HepG2 (cell line): ENCODE results near the gene RNASE1. TPM values are rescaled to one million over a fixed set of nuclear protein-coding genes. Genes with fewer than 3 reads are reported as not detected.

ENCODE experiments used
- ZNF230 ChIP-seq: sonication (generic); formaldehyde crosslinking; IDR thresholded peaks from 2 replicates; pipeline ENCODE4 v1.4.0; 2020; ENCODE audit warnings: mild to moderate bottlenecking, missing genetic modification reagents
- polyA plus RNA-seq, 8 experiments: library from polyadenylated mRNA; depleted of rRNA in 3 of 8; stranded (reverse) in 7 of 8; unstranded in 1 of 8; fragments of >200 nt; fragmentation: Illumina TruSeq in 4 of 8; extraction: Trizol in 4 of 8; gene quantifications; 2 replicates each; pipeline versions ENCODE4 v1.2.1 to v1.2.3, GENCODE V29; 2011 to 2016; ENCODE audit warnings: low read depth in 4 of 8, missing spikeins in 1 of 8, mixed read lengths in 1 of 8; ENCODE audit not compliant: insufficient read depth in 1 of 8
- total RNA-seq, 5 experiments: library from RNA; depleted of rRNA; stranded (reverse); fragments of >200 nt; fragmentation: Illumina TruSeq; extraction: Trizol; gene quantifications; 2 replicates each; pipeline ENCODE4 v1.2.3, GENCODE V29; 2016; ENCODE audit warnings: low read depth in 1 of 5
- TF ChIP-seq, protein P1 (sequence below): sonication (generic); formaldehyde crosslinking; IDR thresholded peaks from 2 replicates; pipeline ENCODE4 v1.9.0; 2021; ENCODE audit warnings: missing genetic modification reagents, borderline replicate concordance
- TF ChIP-seq, protein P2 (sequence below): sonication (generic); formaldehyde crosslinking; IDR thresholded peaks from 2 replicates; pipeline ENCODE4 v1.4.0; 2020; ENCODE audit warnings: missing genetic modification reagents
- TF ChIP-seq, protein P3 (sequence below): IDR thresholded peaks from 2 replicates; pipeline ENCODE4 v1.4.0; 2020; ENCODE audit warnings: mild to moderate bottlenecking, missing genetic modification reagents

Gene RNASE1
- total and polyA plus RNA-seq, 2 of the 13 experiments (the other 11 are each of a cell fraction or from before 2014, with no cell fraction given) = not detected

DNA sequence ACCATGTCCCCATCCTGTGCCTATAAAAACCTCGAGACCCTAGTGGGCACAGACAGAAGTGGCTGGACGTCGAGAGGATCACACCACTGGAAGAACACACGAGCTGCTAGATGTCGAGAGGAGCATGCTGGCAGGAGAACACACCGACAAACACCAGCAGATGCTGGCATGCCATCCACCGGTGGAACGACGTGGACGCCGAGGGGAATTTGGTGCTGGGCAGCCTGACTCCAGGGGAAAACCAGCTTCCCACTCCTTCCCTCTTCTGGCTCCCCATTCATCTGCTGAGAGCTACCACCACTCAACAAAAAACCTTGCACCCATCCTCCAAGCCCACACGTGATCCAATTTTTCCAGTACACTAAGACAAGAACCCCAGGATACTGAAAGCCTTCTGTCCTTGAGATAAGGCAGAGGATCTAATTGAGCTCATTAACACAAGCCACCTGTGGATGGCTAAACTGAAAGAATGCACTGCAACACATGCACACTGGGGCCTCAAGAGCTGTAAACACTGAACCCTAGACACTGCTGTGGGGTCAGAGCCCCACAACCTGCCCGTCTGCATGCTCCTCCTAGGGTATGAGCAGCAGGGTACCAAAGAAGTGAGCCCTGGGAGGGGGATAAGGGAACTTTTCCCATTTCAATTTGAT lies 12.1 kb downstream of the RNASE1 start (continued):
- TF ChIP-seq, protein P1, sequence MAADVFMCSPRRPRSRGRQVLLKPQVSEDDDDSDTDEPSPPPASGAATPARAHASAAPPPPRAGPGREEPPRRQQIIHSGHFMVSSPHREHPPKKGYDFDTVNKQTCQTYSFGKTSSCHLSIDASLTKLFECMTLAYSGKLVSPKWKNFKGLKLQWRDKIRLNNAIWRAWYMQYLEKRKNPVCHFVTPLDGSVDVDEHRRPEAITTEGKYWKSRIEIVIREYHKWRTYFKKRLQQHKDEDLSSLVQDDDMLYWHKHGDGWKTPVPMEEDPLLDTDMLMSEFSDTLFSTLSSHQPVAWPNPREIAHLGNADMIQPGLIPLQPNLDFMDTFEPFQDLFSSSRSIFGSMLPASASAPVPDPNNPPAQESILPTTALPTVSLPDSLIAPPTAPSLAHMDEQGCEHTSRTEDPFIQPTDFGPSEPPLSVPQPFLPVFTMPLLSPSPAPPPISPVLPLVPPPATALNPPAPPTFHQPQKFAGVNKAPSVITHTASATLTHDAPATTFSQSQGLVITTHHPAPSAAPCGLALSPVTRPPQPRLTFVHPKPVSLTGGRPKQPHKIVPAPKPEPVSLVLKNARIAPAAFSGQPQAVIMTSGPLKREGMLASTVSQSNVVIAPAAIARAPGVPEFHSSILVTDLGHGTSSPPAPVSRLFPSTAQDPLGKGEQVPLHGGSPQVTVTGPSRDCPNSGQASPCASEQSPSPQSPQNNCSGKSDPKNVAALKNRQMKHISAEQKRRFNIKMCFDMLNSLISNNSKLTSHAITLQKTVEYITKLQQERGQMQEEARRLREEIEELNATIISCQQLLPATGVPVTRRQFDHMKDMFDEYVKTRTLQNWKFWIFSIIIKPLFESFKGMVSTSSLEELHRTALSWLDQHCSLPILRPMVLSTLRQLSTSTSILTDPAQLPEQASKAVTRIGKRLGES (CRISPR knock-in tag) = no peak
- TF ChIP-seq, protein P2, sequence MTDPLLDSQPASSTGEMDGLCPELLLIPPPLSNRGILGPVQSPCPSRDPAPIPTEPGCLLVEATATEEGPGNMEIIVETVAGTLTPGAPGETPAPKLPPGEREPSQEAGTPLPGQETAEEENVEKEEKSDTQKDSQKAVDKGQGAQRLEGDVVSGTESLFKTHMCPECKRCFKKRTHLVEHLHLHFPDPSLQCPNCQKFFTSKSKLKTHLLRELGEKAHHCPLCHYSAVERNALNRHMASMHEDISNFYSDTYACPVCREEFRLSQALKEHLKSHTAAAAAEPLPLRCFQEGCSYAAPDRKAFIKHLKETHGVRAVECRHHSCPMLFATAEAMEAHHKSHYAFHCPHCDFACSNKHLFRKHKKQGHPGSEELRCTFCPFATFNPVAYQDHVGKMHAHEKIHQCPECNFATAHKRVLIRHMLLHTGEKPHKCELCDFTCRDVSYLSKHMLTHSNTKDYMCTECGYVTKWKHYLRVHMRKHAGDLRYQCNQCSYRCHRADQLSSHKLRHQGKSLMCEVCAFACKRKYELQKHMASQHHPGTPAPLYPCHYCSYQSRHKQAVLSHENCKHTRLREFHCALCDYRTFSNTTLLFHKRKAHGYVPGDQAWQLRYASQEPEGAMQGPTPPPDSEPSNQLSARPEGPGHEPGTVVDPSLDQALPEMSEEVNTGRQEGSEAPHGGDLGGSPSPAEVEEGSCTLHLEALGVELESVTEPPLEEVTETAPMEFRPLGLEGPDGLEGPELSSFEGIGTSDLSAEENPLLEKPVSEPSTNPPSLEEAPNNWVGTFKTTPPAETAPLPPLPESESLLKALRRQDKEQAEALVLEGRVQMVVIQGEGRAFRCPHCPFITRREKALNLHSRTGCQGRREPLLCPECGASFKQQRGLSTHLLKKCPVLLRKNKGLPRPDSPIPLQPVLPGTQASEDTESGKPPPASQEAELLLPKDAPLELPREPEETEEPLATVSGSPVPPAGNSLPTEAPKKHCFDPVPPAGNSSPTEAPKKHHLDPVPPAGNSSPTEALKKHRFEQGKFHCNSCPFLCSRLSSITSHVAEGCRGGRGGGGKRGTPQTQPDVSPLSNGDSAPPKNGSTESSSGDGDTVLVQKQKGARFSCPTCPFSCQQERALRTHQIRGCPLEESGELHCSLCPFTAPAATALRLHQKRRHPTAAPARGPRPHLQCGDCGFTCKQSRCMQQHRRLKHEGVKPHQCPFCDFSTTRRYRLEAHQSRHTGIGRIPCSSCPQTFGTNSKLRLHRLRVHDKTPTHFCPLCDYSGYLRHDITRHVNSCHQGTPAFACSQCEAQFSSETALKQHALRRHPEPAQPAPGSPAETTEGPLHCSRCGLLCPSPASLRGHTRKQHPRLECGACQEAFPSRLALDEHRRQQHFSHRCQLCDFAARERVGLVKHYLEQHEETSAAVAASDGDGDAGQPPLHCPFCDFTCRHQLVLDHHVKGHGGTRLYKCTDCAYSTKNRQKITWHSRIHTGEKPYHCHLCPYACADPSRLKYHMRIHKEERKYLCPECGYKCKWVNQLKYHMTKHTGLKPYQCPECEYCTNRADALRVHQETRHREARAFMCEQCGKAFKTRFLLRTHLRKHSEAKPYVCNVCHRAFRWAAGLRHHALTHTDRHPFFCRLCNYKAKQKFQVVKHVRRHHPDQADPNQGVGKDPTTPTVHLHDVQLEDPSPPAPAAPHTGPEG = no peak
- TF ChIP-seq, protein P3, sequence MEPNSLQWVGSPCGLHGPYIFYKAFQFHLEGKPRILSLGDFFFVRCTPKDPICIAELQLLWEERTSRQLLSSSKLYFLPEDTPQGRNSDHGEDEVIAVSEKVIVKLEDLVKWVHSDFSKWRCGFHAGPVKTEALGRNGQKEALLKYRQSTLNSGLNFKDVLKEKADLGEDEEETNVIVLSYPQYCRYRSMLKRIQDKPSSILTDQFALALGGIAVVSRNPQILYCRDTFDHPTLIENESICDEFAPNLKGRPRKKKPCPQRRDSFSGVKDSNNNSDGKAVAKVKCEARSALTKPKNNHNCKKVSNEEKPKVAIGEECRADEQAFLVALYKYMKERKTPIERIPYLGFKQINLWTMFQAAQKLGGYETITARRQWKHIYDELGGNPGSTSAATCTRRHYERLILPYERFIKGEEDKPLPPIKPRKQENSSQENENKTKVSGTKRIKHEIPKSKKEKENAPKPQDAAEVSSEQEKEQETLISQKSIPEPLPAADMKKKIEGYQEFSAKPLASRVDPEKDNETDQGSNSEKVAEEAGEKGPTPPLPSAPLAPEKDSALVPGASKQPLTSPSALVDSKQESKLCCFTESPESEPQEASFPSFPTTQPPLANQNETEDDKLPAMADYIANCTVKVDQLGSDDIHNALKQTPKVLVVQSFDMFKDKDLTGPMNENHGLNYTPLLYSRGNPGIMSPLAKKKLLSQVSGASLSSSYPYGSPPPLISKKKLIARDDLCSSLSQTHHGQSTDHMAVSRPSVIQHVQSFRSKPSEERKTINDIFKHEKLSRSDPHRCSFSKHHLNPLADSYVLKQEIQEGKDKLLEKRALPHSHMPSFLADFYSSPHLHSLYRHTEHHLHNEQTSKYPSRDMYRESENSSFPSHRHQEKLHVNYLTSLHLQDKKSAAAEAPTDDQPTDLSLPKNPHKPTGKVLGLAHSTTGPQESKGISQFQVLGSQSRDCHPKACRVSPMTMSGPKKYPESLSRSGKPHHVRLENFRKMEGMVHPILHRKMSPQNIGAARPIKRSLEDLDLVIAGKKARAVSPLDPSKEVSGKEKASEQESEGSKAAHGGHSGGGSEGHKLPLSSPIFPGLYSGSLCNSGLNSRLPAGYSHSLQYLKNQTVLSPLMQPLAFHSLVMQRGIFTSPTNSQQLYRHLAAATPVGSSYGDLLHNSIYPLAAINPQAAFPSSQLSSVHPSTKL (CRISPR knock-in tag) = no peak
- no peak for TF ChIP-seq ZNF230 (CRISPR knock-in tag)
